K562 (cell line): Measurements from ENCODE around the gene OR8G5. TPM values are rescaled to one million over a fixed set of nuclear protein-coding genes. Genes with fewer than 3 reads are reported as not detected.
A peak's percentile ranks its signal among the peaks of the same experiment; 100 is the strongest.

Experiments
- ATAC-seq: fragments of 200-7000 bp; cut with Tn5 transposase; 3 replicates; pipeline ENCODE4 v1.9.1; 2020; ENCODE audit warnings: moderate library complexity
- BruUV-seq: library from RNA; stranded (reverse); fragments of 400-500 nt; replicated peaks from 2 replicates; lab custom pipeline; 2021; lab: Mats Ljungman, UMichigan
- CTCF ChIA-PET: fragments of 300-600 bp; formaldehyde crosslinking; extraction: SDS; loops from one replicate; lab custom pipeline; 2021; ENCODE audit warnings: low intra/inter-chr PET ratio; lab: Yijun Ruan, JAX
- POLR2A ChIA-PET: fragments of 300-600, 350-650 bp; sonication (Branson Sonifier 250); formaldehyde crosslinking; extraction: SDS; loops from one replicate; lab custom pipeline; 2021; ENCODE audit warnings: antibody characterized with exemption, inconsistent platforms; lab: Yijun Ruan, JAX
- DNase-seq, 4 experiments: peaks; one replicate each; pipeline versions ENCODE4 v3.0.0 to v3.0.0-alpha.2; 2011 to 2018; ENCODE audit warnings: low spot score in 3 of 4, mixed read lengths in 3 of 4; ENCODE audit errors: extremely low read depth in 1 of 4
- FAIRE-seq: peaks from 2 replicates; lab custom pipeline; 2011; peaks lifted over from hg19 to GRCh38; lab: Jason Lieb, UNC
- H2AFZ ChIP-seq: 2 replicates; pipeline ENCODE4 v1.6.0; 2011; ENCODE audit warnings: low read depth, low read length, control low read depth, inconsistent platforms
- H3K27ac ChIP-seq: fragments of 200-600 bp; 3 replicates; pipeline ENCODE4 v1.8.0; 2011; ENCODE audit warnings: low read depth, mild to moderate bottlenecking, control low read depth, inconsistent platforms, low read length, moderate library complexity, mixed read lengths; ENCODE audit errors: extremely low read depth
- H3K27me3 ChIP-seq, 2 experiments: fragments of 300-600 bp in 1 of 2; 2 replicates in 1 of 2; 3 replicates in 1 of 2; pipeline versions ENCODE4 v1.6.0 to v1.8.0; 2011; ENCODE audit warnings: inconsistent platforms in 2 of 2, low read length in 2 of 2, mild to moderate bottlenecking in 1 of 2, mixed read lengths in 1 of 2, moderate library complexity in 1 of 2; ENCODE audit not compliant: control insufficient read depth in 2 of 2, insufficient read depth in 2 of 2
- H3K36me3 ChIP-seq: fragments of 300-600 bp; 3 replicates; pipeline ENCODE4 v1.8.0; 2011; ENCODE audit warnings: mild to moderate bottlenecking, low read length, inconsistent platforms; ENCODE audit not compliant: control insufficient read depth, insufficient read depth
- H3K4me1 ChIP-seq, 2 experiments: fragments of 200-600 bp in 1 of 2; replicated peaks in 1 of 2; 2 replicates in 1 of 2; 3 replicates in 1 of 2; pipeline versions ENCODE4 v1.5.1 to v1.8.0; 2011; ENCODE audit warnings: inconsistent platforms in 2 of 2, low read length in 2 of 2, mild to moderate bottlenecking in 1 of 2, mixed read lengths in 1 of 2, moderate library complexity in 1 of 2; ENCODE audit not compliant: control insufficient read depth in 2 of 2, insufficient read depth in 2 of 2
- H3K4me2 ChIP-seq: 2 replicates; pipeline ENCODE4 v1.6.1; 2011; ENCODE audit warnings: low read length, control low read depth, inconsistent platforms, mixed read lengths; ENCODE audit not compliant: insufficient read depth
- H3K4me3 ChIP-seq: fragments of 200-600 bp; sonication (generic), shearing (Covaris generic); 2 replicates; pipeline ENCODE4 v1.5.1; 2016; ENCODE audit warnings: control low read depth, inconsistent platforms
- H3K79me2 ChIP-seq: fragments of 200-600 bp; 3 replicates; pipeline ENCODE4 v1.8.0; 2011; ENCODE audit warnings: low read length, inconsistent platforms; ENCODE audit not compliant: control insufficient read depth, insufficient read depth
- H3K9ac ChIP-seq, 2 experiments: 2 replicates each; pipeline versions ENCODE4 v1.6.0 to v1.6.1; 2011; ENCODE audit warnings: low read depth in 2 of 2, low read length in 2 of 2, control low read depth in 1 of 2, inconsistent platforms in 1 of 2, mild to moderate bottlenecking in 1 of 2, mixed read lengths in 1 of 2; ENCODE audit not compliant: insufficient read depth in 1 of 2
- H3K9me1 ChIP-seq: one replicate; pipeline ENCODE4 v1.6.0; 2011; ENCODE audit warnings: inconsistent platforms, mild to moderate bottlenecking, low read length, moderate library complexity; ENCODE audit not compliant: control insufficient read depth, insufficient read depth
- H3K9me3 ChIP-seq: replicated peaks from 2 replicates; pipeline ENCODE4 v1.5.1; 2011; ENCODE audit warnings: low read depth, low read length, inconsistent platforms; ENCODE audit not compliant: control insufficient read depth, insufficient read depth
- H4K20me1 ChIP-seq: replicated peaks from 2 replicates; pipeline ENCODE4 v1.6.1; 2011; ENCODE audit warnings: low read length, inconsistent platforms, mixed read lengths; ENCODE audit not compliant: control insufficient read depth, insufficient read depth
- CAMTA2 ChIP-seq: fragments of 250-450 bp; sonication (Bioruptor Pico); conservative IDR thresholded peaks from 2 replicates; pipeline ENCODE4 v1.5.1; 2022
- CTCF ChIP-seq, 3 experiments: IDR thresholded peaks in 2 of 3; conservative IDR thresholded peaks in 1 of 3; 2 replicates each; pipeline ENCODE4 v1.5.1; 2011 to 2012; ENCODE audit warnings: low read length in 3 of 3, mild to moderate bottlenecking in 3 of 3, control low read depth in 2 of 3, improper control_type of control experiment in 1 of 3, inconsistent platforms in 1 of 3, low read depth in 1 of 3, mixed read lengths in 1 of 3, moderate library complexity in 1 of 3; ENCODE audit not compliant: insufficient read depth in 2 of 3
- JUNB ChIP-seq: fragments of 450-650 bp; formaldehyde crosslinking; conservative IDR thresholded peaks from 2 replicates; pipeline ENCODE4 v1.4.0; 2020; ENCODE audit warnings: mild to moderate bottlenecking
- NFIX ChIP-seq: fragments of 250-450 bp; sonication (Bioruptor Pico); IDR thresholded peaks from 2 replicates; pipeline ENCODE4 v1.4.0; 2020; ENCODE audit warnings: low read depth, mild to moderate bottlenecking, moderate library complexity
- RAD21 ChIP-seq, 2 experiments: fragments of 250-450 bp in 1 of 2; fragments of 450-650 bp in 1 of 2; sonication (Bioruptor Pico) in 1 of 2; formaldehyde crosslinking in 1 of 2; IDR thresholded peaks in 1 of 2; conservative IDR thresholded peaks in 1 of 2; 2 replicates each; pipeline versions ENCODE4 v1.4.0 to v1.8.0; 2020 to 2022; ENCODE audit warnings: mild to moderate bottlenecking in 2 of 2, moderate library complexity in 1 of 2
- ZFPM2 ChIP-seq: fragments of 250-450 bp; sonication (Bioruptor Pico); IDR thresholded peaks from 2 replicates; pipeline ENCODE4 v1.5.1; 2022; ENCODE audit warnings: mild to moderate bottlenecking
- WGBS: fragments of 100-300 bp; shearing (Covaris generic); methylation state at CpG from one replicate; pipeline ENCODE4 v1.1.6; 2016; ENCODE audit warnings: low coverage, mixed read lengths; ENCODE audit not compliant: insufficient coverage; ENCODE audit errors: missing lambda C conversion rate; 5-methylcytosine and 5-hydroxymethylcytosine counted together
- in situ Hi-C: fragments of 300-500 bp; cut with MboI; formaldehyde crosslinking; loops from 4 replicates; pipeline ENCODE4 v1.15.0; 2018; ENCODE audit warnings: inconsistent platforms, mixed read lengths
- intact Hi-C: fragments of 100-400 bp; cut with micrococcal nuclease; formaldehyde crosslinking; loops from 2 replicates; pipeline ENCODE4 v1.14.2; 2022
- polyA plus RNA-seq, 8 experiments: library from polyadenylated mRNA; depleted of rRNA in 4 of 8; stranded (reverse) in 5 of 8; unstranded in 3 of 8; fragments of >200 nt; fragmentation: Nextera tagmentation in 2 of 8; fragmentation: Illumina TruSeq in 1 of 8; extraction: Ambion mirVana in 2 of 8; extraction: Trizol in 1 of 8; gene quantifications; 2 replicates each; pipeline versions ENCODE4 v1.2.1 to v1.2.3, GENCODE V29; 2011 to 2014; ENCODE audit warnings: inconsistent platforms in 1 of 8, missing spikeins in 1 of 8
- total RNA-seq, 7 experiments: library from RNA; depleted of rRNA in 6 of 7; stranded (reverse); fragments of >200 nt in 6 of 7; fragmentation: Illumina TruSeq in 2 of 7; extraction: Trizol in 2 of 7; gene quantifications; 2 replicates each; pipeline versions ENCODE4 v1.2.1 to v1.2.3, GENCODE V29; 2011 to 2021; ENCODE audit warnings: low replicate concordance in 1 of 7
- TF ChIP-seq, protein P1 (sequence below): IDR thresholded peaks from 3 replicates; pipeline ENCODE4 v1.6.1; 2011; ENCODE audit warnings: borderline replicate concordance, mild to moderate bottlenecking; ENCODE audit not compliant: insufficient read length, insufficient read depth

The OR8G5 gene
- total and polyA plus RNA-seq, 9 of the 15 experiments (the other 6 are each of a cell fraction or from before 2014, with no cell fraction given): 0.18 to 3.8 (median 1.7) TPM

- TF ChIP-seq, protein P1, sequence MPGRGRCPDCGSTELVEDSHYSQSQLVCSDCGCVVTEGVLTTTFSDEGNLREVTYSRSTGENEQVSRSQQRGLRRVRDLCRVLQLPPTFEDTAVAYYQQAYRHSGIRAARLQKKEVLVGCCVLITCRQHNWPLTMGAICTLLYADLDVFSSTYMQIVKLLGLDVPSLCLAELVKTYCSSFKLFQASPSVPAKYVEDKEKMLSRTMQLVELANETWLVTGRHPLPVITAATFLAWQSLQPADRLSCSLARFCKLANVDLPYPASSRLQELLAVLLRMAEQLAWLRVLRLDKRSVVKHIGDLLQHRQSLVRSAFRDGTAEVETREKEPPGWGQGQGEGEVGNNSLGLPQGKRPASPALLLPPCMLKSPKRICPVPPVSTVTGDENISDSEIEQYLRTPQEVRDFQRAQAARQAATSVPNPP: no peak
- no peak for TF ChIP-seq NFIX (CRISPR knock-in tag)
- no peak for TF ChIP-seq CAMTA2 (CRISPR knock-in tag)
Observed at GRCh38 chr11:124277207-124277606, 21.0 kb downstream of the OR8G5 start (continued).

DNA sequence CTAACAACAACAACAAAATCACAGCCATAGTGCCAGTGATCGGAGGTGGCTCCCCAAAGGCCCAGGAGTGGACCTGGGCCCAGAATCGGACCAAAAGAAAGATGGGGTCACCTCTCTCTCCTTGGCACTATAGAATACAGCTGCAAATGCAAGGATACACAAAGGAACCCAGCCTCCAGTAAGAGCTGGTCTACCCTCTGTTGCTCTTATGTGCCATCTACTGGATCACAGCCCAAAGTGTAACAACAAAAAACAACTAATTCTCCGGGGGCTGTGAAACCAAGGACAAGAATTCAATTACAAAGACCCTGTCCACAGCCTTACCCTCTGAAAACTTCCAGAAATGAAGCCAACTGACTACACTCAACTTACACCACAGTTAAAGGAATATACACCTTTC, 21.6 kb downstream of the OR8G5 start:
- Histone ChIP-seq H3K36me3 (peaks cover 3% of the 10 kb centered on the region; the same call in 1 of the 3 replicates), H3K27me3 (no peaks in the 10 kb centered on the region), H3K79me2 (no peaks in the 10 kb centered on the region), H3K27ac (no peak overlapping the region), H4K20me1 (no peaks in the 10 kb centered on the region), H3K4me3 (no peak overlapping the region), H3K4me2 (no peak overlapping the region), H2AFZ (no peak overlapping the region), H3K9me1 (no peaks in the 10 kb centered on the region), H3K9me3 (peaks cover 5% of the 10 kb centered on the region), H3K9ac (no peak overlapping the region), H3K4me1 (peaks cover 6 to 13% of the 10 kb centered on the region in 2 experiments)
- FAIRE-seq (no peak), DNase-seq (no peak), ATAC-seq (no peak)
- ChIA-PET CTCF (no interaction called here), POLR2A (no interaction called here)
- intact Hi-C loops (loop anchor here (2.0 to 5.0 kb wide), 3 partner anchors 71 to 206 kb away; no protein-coding TSS in a partner anchor), in situ Hi-C loops (no loop called here)
- 89% methylated on average over 3 of the region's 3 CpGs for WGBS
- TF ChIP-seq CTCF (IDR thresholded peaks at IDR 0.05 in 2 of 3, conservative IDR thresholded peaks at IDR 0.05 in 1 of 3; ENCODE audit: insufficient read depth in 2 of 3, low read depth in 1 of 3, low read length in 3 of 3) (peak in 2 of 3 experiments; percentile 3 to 30; a peak in 2 of 6 replicates), ZFPM2 (CRISPR knock-in tag) (no peak), RAD21 (CRISPR knock-in tag; conservative IDR thresholded peaks at IDR 0.05 in 1 of 2, IDR thresholded peaks at IDR 0.05 in 1 of 2) (peak; percentile 6 to 44; a peak in 2 of 4 replicates), JUNB (no peak)
- no TSS peak for BruUV-seq
